GM19397 (cell line): ENCODE data around the gene JAG2.
"Not testable (repeated sequence)": the region's sequence is repeated elsewhere in the genome, so short reads cannot be mapped to it uniquely, and the experiment has no call there.

ENCODE experiments used
- ATAC-seq: cut with Tn5 transposase; IDR thresholded peaks from one replicate; pipeline ENCODE4 v1.9.1; 2021; ENCODE audit warnings: mild to moderate bottlenecking, moderate library complexity; ENCODE audit not compliant: unreplicated experiment

Gene JAG2

DNA sequence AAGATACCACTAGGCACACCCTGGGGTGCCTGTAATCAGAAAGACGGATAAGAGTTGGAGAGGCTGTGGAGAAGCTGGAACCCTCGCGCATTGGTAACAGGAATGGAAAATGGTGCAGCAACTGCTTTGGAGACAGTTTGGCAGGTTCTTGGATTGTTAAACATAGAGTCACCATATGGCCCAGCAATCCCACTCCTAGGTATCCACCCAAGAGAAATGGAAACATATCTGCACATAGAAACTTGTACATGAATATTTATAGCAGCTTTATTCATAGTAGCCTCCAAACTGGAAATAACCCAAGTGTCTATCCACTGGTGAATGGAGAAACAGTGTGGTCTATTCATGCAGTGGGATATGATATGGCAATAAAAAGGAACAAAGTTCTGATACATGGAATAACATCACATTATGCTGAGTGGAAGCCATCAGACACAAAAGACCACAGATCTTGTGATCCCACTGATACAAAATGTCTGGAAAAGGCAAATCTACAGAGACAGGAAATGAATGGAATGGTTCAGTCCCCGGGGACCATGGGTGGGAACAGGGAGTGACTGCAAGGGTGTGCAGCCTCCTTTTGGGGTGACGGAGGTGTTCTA is 45.4 kb downstream of the JAG2 start:
- no peak for ATAC-seq

DNA sequence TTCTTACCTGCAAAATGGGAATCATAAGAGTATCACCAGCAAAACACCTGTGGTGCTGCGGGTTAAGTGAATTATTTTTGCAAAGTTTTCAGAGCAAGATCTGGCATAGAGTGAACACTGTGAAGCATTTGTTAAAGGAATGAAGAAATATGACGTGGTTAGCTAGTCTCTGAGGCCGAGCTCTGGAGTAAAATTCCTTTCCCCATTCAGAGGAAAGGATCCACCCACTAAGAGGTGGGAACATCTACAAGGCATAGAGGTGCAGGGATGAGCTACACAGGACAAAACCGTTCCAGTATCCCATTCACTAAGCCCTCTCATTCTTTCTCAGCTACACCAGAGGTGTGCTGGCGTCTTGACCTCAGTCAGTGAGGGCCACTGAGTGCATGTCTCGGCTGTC is 48.5 kb downstream of the JAG2 start:
- ATAC-seq: no peak

- ATAC-seq: no peak
These were observed 49.1 kb downstream of the JAG2 start for GRCh38 chr14:105119408-105120025.

GRCh38 chr14:105118646-105119407 is 49.7 kb downstream of the JAG2 start:
- no peak for ATAC-seq

DNA sequence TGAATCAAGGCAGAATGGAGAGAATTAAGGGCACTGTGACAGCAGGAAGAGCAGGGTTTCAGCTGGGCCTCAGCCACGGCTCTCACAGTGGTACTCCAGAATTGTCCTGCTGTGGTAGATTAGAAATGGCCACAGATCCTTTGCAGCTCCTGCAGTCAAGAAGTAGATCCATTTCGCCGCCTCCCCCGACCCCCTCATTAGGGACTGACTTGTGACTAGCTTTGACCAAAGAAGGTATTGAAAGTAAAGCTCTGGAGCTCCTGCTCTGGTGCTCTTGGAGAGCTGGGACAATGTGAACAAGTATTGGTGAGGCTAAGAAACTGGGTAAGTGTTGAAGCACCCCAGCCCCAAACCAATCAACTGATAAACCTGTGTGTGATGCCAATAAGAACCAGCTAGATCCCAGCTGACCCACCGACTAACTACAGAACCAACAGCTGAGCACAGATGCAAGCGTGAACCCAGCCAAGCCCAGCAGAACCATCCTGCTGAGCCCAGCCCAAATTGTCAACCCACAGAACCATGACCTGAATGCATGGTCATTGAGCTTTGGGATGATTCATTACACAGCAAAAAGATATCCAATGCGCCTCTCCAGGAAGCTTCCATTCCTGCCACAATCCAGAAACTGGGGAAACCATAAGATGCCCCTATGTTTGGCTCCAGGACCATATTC is 50.7 kb downstream of the JAG2 start:
- no peak for ATAC-seq

DNA sequence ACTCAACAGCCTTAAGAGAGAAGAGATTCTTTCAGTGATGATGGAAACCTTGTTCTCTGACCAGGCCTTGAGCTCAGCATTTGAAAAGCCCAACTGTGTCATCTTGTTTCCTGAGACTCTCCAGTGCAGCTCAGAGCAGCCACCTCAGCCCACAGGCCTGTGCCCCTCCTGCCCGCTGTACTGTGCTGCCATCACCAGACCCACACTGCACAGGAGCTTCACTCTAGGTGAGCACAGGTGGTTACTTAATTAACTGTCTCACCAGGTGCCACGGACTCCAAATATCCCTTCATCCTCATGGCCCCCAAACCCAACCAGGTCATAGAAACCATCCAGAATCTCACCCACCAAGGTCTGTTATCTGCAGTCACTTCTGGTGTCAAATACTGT is 51.3 kb downstream of the JAG2 start:
- ATAC-seq: no peak

GRCh38 chr14:105116451-105117256 is 51.9 kb downstream of the JAG2 start:
- no peak for ATAC-seq

DNA sequence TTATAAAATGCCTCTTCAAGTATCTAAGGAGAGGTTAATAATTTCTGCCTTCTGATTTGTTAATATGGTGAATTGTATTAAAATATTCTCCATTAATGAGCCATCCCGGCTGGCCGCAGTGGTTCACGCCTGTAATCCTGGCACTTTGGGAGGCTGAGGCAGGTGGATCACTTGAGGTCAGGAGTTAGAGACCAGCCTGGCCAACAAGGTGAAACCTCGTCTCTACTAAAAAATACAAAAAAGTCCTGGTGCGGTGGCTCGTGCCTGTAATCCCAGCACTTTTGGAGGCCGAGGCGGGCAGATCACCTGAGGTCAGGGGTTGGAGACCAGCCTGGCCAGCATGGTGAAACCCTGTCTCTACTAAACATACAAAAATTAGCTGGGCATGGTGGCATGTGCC is 59.3 kb downstream of the JAG2 start:
- ATAC-seq: not testable (repeated sequence)

DNA sequence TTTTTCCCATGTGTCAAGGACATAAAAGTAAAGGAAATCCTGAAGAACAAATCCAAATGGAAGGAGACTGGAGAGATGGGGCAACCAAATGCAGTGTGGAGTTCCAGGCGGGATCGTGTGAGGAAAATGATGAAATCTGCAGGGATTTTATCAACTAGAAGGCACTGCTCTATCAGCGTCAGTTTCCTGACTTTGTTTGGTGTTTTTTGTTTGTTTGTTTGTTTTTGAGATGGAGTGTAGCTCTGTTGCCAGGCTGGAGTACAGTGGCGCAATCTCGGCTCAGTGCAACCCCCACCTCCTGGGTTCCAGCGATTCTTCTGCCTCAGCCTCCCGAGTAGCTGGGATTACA is 60.1 kb downstream of the JAG2 start:
- ATAC-seq: no peak

DNA sequence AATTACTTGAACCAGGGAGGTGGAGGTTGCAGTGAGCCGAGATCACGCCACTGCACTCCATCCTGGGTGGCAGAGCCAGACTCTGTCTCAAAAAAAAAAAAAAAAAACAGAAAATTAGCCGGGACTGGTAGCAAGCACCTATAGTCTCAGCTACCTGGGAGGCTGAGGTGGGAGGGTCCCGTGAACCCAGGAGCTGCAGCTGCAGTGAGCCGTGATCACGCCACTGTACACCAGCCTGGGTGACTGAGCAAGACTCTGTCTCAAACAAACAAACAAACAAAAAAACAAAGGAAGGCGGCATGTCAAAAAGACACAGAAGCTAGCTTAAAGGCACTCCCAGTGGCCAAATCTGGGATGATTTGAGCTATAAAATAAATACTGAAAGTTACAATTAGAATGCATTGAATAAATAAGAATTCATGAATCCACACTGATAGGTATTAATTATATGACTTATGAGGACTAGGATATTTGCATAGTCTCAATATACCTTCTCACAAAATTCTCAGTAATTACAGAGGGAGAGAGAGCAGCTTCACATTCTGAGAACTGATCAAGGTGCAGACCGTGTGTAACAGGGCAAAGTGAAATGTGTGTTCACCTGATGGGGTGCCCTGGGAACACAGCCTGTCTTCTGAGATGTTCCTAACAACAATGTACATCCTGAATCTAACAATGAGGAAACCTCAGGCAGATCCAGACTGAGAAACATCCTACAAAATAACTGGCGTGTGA is 60.6 kb downstream of the JAG2 start:
- ATAC-seq: no peak

GRCh38 chr14:105107351-105107750 is 61.2 kb downstream of the JAG2 start:
- ATAC-seq: no peak

DNA sequence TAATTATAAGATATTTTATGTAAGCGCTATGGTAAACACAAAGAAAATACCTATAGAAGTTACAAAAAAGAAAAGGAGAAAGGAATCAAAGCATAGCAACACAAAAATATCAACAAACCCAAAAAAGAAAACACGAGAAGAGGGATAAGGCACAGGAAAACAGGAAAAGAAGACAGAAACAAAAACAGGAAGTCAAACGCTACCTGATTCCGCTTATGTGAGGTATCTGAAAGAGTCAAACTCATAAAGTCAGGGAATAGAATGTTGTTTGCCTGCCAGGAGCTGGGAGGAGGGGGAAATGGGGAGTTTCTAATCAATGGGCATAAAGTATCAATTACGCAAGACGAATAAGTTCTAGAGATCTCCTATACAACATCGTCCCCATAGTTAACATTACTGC is 63.4 kb downstream of the JAG2 start:
- no peak for ATAC-seq

DNA sequence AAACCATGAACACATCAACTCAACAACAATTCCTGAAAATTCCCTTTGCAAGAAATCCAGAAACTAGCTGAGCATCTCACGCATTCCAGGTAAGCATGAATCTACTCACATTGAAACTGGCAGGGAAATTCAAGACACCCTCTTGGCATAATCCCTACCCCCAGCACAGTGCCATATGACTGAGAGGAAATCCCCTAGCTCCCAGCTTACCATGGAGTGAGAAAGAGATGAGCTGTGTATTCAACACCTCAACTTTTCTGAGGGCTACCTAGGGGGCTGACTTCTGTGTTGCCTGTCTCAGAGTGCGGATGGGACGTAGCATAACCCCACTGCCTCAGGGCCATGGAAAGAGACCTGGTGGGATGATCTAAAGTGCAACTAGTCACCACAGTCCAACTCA is 65.7 kb downstream of the JAG2 start:
- ATAC-seq: no peak

DNA sequence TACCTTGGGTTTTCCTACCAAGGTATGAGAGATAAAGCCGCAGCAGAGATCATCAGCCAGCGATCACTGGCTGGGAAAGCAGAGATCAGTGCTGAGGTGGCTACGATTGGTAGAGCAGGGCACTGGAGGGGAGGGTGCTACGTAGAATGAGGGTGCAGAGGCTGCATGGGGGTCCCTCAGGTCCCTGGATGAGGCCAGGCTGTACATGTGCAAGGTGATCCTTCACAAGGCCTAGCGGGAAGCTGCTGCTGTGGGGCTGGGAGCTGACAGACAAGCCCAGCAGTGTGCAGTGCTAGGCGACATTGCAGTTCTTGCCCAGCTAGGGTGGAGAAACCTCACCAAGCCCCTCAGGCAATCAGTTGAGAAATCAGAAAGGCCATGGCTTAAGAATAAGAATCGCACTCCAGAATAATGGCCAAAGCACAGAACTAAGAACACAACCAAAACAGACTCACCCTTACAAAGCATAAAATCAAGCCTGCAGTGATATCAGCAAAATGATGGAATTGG is 66.2 kb downstream of the JAG2 start:
- ATAC-seq: no peak

GRCh38 chr14:105100910-105101309 is 67.7 kb downstream of the JAG2 start:
- ATAC-seq: no peak

GRCh38 chr14:105099778-105100177 is 68.8 kb downstream of the JAG2 start:
- no peak for ATAC-seq

GRCh38 chr14:105098316-105098715 is 70.3 kb downstream of the JAG2 start:
- ATAC-seq: no peak

DNA sequence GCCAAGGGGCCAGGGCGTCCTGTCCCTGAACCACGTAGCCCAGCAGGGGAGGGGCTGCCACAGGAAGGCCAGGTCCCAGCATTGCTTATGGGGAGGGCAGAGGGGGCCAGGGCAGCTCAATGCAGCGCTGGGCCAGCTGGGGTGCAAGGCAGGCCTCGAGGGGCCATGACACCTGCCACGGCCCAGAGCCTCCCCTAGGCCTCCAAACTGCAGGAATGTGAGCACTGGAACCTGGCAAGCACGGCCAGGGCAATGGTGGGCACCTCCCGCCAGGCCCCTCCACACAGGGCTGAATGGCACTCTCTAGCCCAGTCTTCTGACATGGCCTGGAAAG is 70.8 kb downstream of the JAG2 start:
- no peak for ATAC-seq

GRCh38 chr14:105096206-105096875 is 72.2 kb downstream of the JAG2 start:
- no peak for ATAC-seq
